Measurements from ENCODE around the gene ENPP6. TPM values are rescaled to one million over a fixed set of nuclear protein-coding genes. Genes with fewer than 3 reads are reported as not detected.

The ENPP6 gene
- total and polyA plus RNA-seq, 2 of the 13 experiments (the other 11 are each of a cell fraction or from before 2014, with no cell fraction given), result not detected

GRCh38 chr4:184190711-184191110, 27.0 kb downstream of the ENPP6 start:
- in situ Hi-C loops (cut with HindIII; ENCODE audit: extremely low pct_ligation_motif_present, low pct_unique_long_range_greater_than_20kb), result no loop called here
- Histone ChIP-seq H3K27me3 (ENCODE audit: control insufficient read depth in 1 of 2, insufficient read depth in 2 of 2, low read length in 2 of 2) (peaks cover 0 to 4% of the 10 kb centered on the region in 2 experiments; a peak in 1 of 5 replicates), H3K9me3 (ENCODE audit: low read length) (no peaks in the 10 kb centered on the region), H2AFZ (ENCODE audit: low read length) (no peak overlapping the region), H3K36me3 (replicated peaks in 1 of 2; ENCODE audit: control insufficient read depth in 1 of 2, insufficient read depth in 2 of 2, low read length in 2 of 2) (no peaks in the 10 kb centered on the region), H3K4me2 (ENCODE audit: low read depth, low read length) (no peak overlapping the region), H3K9ac (ENCODE audit: insufficient read depth, low read depth, low read length) (no peak overlapping the region), H3K27ac (ENCODE audit: extremely low read length, insufficient read depth, low read length) (no peak overlapping the region), H3K79me2 (ENCODE audit: insufficient read depth, low read length) (no peaks in the 10 kb centered on the region), H4K20me1 (ENCODE audit: insufficient read depth, low read length) (no peaks in the 10 kb centered on the region), H3K4me1 (ENCODE audit: insufficient read depth, low read length) (no peaks in the 10 kb centered on the region), H3K4me3 (replicated peaks in 1 of 3; ENCODE audit: insufficient read depth in 1 of 3, low read depth in 2 of 3, low read length in 3 of 3) (no peak overlapping the region)
- intact Hi-C loops (cut with micrococcal nuclease; ENCODE audit: unreplicated experiment), result no loop called here
- FAIRE-seq, result no peak
- WGBS (ENCODE audit: low lambda C conversion rate), result 54% methylated on average over 4 of the region's 4 CpGs
- no peak for TF ChIP-seq ATF3 (CRISPR knock-in tag; IDR thresholded peaks at IDR 0.05)
- TF ChIP-seq ZNF143 (CRISPR knock-in tag; IDR thresholded peaks at IDR 0.05), result no peak
- BruUV-seq (replicated peaks), result no TSS peak
- no peak for DNase-seq (ENCODE audit: low spot score)
- ChIA-PET CTCF (ENCODE audit: low intra/inter-chr PET ratio, low total read pairs) (no interaction called here), POLR2A (no interaction called here)
- ATAC-seq, result no peak

DNA sequence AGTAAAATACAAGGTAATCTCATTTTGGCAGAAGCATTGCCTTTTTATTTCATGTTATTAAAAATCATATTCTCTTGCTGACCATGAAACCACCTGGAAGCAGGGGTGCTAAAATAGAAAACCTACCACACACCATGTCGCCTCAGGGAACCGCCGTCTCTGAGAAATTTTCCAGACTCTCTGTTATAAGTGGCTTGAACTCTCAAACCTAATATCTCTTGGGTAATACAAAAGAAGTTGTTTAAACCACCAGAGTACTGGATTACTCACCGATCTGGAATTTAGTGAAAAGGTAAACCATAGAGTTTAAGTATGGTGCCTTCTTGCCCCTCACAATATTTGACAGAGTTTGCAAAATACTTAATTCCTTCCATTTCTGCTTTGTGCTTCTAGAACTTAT, 27.7 kb downstream of the ENPP6 start:
- FAIRE-seq (no peak), DNase-seq (ENCODE audit: low spot score) (no peak), ATAC-seq (no peak)
- Histone ChIP-seq H3K4me1 (ENCODE audit: insufficient read depth, low read length) (no peaks in the 10 kb centered on the region), H3K79me2 (ENCODE audit: insufficient read depth, low read length) (no peaks in the 10 kb centered on the region), H2AFZ (ENCODE audit: low read length) (no peak overlapping the region), H3K4me2 (ENCODE audit: low read depth, low read length) (no peak overlapping the region), H3K27ac (ENCODE audit: extremely low read length, insufficient read depth, low read length) (no peak overlapping the region), H4K20me1 (ENCODE audit: insufficient read depth, low read length) (no peaks in the 10 kb centered on the region), H3K27me3 (ENCODE audit: control insufficient read depth in 1 of 2, insufficient read depth in 2 of 2, low read length in 2 of 2) (peaks cover 0 to 8% of the 10 kb centered on the region in 2 experiments; a peak in 1 of 5 replicates), H3K9ac (ENCODE audit: insufficient read depth, low read depth, low read length) (no peak overlapping the region), H3K4me3 (replicated peaks in 1 of 3; ENCODE audit: insufficient read depth in 1 of 3, low read depth in 2 of 3, low read length in 3 of 3) (no peak overlapping the region), H3K9me3 (ENCODE audit: low read length) (no peaks in the 10 kb centered on the region), H3K36me3 (replicated peaks in 1 of 2; ENCODE audit: control insufficient read depth in 1 of 2, insufficient read depth in 2 of 2, low read length in 2 of 2) (no peaks in the 10 kb centered on the region)
- ChIA-PET POLR2A (no interaction called here), CTCF (ENCODE audit: low intra/inter-chr PET ratio, low total read pairs) (no interaction called here)
- in situ Hi-C loops (cut with HindIII; ENCODE audit: extremely low pct_ligation_motif_present, low pct_unique_long_range_greater_than_20kb), result no loop called here
- 45% methylated on average over 4 of the region's 4 CpGs for WGBS (ENCODE audit: low lambda C conversion rate)
- no peak for TF ChIP-seq TEAD2 (CRISPR knock-in tag; IDR thresholded peaks at IDR 0.05)
- TF ChIP-seq ZNF678 (CRISPR knock-in tag; IDR thresholded peaks at IDR 0.05), result no peak
- TF ChIP-seq, protein P1, sequence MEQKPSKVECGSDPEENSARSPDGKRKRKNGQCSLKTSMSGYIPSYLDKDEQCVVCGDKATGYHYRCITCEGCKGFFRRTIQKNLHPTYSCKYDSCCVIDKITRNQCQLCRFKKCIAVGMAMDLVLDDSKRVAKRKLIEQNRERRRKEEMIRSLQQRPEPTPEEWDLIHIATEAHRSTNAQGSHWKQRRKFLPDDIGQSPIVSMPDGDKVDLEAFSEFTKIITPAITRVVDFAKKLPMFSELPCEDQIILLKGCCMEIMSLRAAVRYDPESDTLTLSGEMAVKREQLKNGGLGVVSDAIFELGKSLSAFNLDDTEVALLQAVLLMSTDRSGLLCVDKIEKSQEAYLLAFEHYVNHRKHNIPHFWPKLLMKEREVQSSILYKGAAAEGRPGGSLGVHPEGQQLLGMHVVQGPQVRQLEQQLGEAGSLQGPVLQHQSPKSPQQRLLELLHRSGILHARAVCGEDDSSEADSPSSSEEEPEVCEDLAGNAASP (CRISPR knock-in tag; IDR thresholded peaks at IDR 0.05; ENCODE audit: borderline replicate concordance), result no peak
- TF ChIP-seq RBFOX2 (IDR thresholded peaks at IDR 0.05; ENCODE audit: low read depth, low read length), result no peak
- TF ChIP-seq PLRG1 (conservative IDR thresholded peaks at IDR 0.05), result no peak
- TF ChIP-seq KLF6 (CRISPR knock-in tag; IDR thresholded peaks at IDR 0.05), result no peak
- no peak for TF ChIP-seq RXRA (CRISPR knock-in tag; IDR thresholded peaks at IDR 0.05)
- no TSS peak for BruUV-seq (replicated peaks)
- intact Hi-C loops (cut with micrococcal nuclease; ENCODE audit: unreplicated experiment), result no loop called here

All from HepG2 (cell line).